GM12891 (cell line): ENCODE data around the gene STARD10.

Experiments
- DNase-seq: peaks from one replicate; pipeline ENCODE4 v3.0.0; 2011; ENCODE audit warnings: low spot score; ENCODE audit not compliant: insufficient read length
- FAIRE-seq: peaks from 2 replicates; lab custom pipeline; 2011; peaks lifted over from hg19 to GRCh38; lab: Jason Lieb, UNC
- PAX5 ChIP-seq: IDR thresholded peaks from 2 replicates; pipeline ENCODE4 v1.6.1; 2011; ENCODE audit warnings: low read length, moderate library complexity, mild to moderate bottlenecking; ENCODE audit not compliant: insufficient read depth, severe bottlenecking
- POLR2A ChIP-seq: IDR thresholded peaks from 2 replicates; pipeline ENCODE4 v1.6.1; 2011; ENCODE audit warnings: low read depth, low read length, control low read depth
- POLR2AphosphoS5 ChIP-seq: IDR thresholded peaks from 2 replicates; pipeline ENCODE4 v1.6.1; 2011; ENCODE audit warnings: low read depth, low read length, control low read depth
- POU2F2 ChIP-seq: IDR thresholded peaks from 2 replicates; pipeline ENCODE4 v1.6.1; 2011; ENCODE audit warnings: low read depth, mild to moderate bottlenecking, control low read depth, low read length, moderate library complexity
- SPI1 ChIP-seq: IDR thresholded peaks from 2 replicates; pipeline ENCODE4 v1.6.1; 2011; ENCODE audit warnings: low read depth, low read length, control low read depth
- TAF1 ChIP-seq: IDR thresholded peaks from 2 replicates; pipeline ENCODE4 v1.6.1; 2011; ENCODE audit warnings: low read depth, low read length, control low read depth

STARD10 gene

DNA sequence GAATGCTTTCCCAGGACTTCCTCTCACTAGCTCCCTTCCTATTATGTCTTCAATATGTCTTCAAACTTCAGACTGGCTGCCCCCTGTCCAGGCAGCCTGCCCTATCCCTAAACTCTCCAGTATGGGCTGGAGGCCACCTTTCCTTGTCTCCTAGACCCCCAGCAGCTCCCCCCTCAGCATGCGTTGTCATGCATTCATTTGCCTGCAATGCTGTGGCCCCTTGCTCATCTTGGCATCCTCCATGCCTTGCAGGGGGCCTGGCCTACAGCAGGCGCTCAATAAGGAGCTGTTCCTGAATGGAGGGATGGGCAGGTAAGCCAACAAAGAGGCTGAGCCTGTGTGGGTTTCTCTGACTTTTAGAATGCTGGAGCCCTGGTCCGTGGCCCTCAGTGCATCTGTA lies 25.3 kb downstream of the STARD10 start:
- FAIRE-seq (no peak), DNase-seq (no peak)
- TF ChIP-seq SPI1 (no peak), POU2F2 (no peak), POLR2AphosphoS5 (no peak), TAF1 (no peak), POLR2A (no peak), PAX5 (no peak)

DNA sequence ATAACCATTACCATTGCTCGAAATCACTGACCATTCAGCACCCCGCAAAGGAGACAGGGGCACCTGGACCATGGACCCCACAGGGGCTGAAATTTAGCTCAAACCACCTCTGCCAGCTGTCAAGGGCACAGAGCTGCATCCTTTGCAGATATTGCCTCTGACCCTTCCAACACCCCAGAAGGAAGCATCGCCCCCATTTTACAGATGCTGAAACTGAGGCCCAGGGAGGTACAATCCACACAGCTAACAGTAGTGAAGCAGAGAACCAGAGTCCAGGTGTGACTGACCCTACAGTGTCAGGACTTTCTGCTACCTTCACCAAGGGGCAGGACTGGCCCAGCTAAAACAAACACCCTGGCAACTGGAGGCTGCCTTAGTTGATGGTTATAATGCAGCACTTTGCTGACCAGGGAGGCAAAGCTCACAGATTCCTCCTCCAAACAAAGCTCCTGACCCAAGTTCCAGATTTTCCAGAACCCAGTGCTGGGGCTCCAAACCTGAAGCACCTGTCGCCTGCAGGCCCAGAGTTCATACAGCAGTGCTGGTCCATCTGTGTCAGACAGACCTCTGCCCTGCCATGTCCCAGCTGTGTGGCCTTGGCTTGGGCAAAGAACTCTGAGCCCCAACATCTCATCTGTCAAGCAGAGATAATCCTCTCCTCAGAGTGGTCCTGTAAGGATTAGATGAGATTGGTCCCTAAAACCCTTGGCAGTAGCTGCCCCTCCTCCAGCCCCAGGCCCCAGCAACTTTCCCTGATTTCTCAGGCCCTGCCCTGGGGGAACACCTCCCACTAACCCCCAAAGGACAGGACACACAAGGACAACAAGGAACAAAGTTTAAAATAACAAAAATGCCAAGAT lies 26.4 kb downstream of the STARD10 start:
- TF ChIP-seq POU2F2 (no peak), TAF1 (no peak), PAX5 (no peak), SPI1 (no peak), POLR2A (no peak), POLR2AphosphoS5 (no peak)
- DNase-seq (no peak), FAIRE-seq (no peak)

DNA sequence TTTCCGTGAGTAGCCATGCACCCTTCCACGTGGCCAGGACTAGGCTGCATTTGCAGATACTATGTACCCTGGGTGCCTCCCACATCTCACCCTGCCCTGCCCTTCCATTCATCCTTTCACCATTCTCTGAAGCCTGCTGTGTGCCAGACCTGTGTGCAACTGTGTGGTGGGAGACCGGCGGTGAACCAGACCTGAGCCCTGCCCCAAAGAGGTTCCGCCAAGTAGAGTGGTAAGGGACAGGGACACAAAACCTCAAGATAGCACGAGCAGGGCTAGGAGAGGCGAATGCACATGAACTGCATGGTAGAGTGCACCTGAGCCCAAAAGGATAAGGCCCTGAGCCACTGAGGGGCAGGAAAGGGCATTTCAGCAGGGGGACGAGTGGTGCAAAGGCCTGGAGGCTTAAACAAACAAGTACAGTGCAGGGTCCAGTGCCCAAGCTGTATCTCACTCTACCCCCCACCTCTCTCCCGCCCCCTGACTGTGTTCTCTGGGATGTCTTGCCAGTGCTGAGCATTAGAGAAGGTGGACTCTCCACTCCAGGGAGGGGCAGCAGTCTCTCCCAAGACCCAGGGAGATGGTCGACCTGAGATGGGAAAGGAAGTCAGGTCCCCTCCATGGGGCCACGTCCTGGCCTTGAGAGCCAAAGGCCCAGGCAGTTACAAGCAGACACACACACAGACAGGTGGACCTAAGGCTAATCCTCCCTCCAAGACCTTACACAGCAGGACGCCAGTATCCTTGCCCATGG lies 27.5 kb downstream of the STARD10 start:
- FAIRE-seq (no peak), DNase-seq (no peak)
- TF ChIP-seq TAF1 = no peak

DNA sequence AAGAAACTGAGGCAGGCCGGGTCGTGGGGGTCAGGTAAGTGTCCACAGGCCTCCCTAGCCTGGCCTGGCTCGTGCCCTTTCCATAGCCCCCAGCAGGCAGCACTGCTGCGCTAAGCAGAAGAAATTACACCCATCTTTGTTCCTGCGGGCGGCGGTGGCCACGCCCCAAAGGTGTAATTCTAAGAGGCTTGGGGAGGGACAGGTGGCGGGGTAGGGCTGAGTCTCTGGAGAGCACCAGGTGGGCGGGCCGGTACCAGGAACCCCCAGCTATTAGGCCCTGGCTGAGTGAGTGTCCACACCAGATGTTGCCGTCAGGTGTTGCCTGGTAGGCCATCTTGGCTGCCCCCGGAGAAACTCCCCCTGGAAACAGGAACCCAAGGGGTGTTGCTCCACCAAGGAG lies 29.3 kb downstream of the STARD10 start:
- TF ChIP-seq POLR2A (no peak), POLR2AphosphoS5 (no peak), PAX5 (no peak), SPI1 (no peak), TAF1 (no peak), POU2F2 (no peak)
- FAIRE-seq (no peak), DNase-seq (no peak)

DNA sequence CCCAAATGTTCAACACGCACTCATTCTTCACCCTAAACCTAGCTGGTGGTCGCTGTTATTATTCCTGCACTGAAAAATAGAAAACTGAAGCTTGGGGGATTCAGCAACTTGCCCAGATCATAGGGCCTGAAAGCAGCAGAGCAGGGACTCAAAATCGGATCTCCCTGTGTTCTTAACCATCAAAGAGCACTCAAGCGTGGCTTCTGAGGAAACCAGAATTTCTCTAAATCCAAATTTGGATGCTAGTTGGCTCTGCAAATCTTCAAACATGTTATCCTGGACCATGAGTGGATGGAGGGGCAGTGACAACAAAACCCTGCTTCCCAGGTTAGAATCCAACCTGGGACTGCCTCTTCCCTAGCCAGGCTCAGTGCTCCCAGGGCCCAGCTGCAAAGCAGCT lies 30.0 kb downstream of the STARD10 start:
- FAIRE-seq (no peak), DNase-seq (no peak)
- TF ChIP-seq POLR2A (no peak), PAX5 (peak; percentile 68), POU2F2 (no peak), POLR2AphosphoS5 (no peak), SPI1 (no peak), TAF1 (no peak)

DNA sequence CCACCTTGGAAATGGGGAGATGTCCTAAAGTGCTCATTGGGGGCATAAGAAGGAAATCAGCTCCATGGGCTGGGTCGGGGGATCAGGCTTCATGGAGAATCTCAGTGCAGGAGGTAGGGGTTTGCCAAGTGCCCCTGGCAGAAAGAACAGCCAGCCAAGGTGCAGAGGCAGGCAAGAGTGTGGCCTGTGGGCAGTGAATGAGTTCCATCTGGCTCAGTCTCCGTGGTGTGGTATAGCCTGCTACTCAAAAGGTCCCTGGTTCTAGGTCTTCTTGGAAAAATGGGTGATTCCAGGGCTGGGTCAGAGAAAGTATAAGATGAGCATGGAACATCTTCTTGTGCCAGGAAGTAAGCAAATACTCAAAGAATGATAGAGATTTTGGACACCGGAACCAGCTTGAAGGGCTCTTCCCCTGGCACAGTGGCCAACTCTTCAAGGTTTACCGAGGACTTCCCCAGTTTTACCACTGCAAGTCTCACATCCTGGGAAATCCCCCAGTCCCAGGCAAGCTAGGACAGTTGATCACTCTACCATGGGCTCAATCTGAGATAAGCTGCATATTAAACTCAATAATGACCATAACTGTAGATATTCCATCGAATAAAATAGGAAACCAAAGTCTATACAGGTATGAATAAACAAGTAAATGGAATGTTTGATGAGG lies 31.1 kb downstream of the STARD10 start:
- no peak for DNase-seq
- peak; percentile 83 for FAIRE-seq
- peak; percentile 50 for TF ChIP-seq SPI1
- no peak for TF ChIP-seq TAF1

DNA sequence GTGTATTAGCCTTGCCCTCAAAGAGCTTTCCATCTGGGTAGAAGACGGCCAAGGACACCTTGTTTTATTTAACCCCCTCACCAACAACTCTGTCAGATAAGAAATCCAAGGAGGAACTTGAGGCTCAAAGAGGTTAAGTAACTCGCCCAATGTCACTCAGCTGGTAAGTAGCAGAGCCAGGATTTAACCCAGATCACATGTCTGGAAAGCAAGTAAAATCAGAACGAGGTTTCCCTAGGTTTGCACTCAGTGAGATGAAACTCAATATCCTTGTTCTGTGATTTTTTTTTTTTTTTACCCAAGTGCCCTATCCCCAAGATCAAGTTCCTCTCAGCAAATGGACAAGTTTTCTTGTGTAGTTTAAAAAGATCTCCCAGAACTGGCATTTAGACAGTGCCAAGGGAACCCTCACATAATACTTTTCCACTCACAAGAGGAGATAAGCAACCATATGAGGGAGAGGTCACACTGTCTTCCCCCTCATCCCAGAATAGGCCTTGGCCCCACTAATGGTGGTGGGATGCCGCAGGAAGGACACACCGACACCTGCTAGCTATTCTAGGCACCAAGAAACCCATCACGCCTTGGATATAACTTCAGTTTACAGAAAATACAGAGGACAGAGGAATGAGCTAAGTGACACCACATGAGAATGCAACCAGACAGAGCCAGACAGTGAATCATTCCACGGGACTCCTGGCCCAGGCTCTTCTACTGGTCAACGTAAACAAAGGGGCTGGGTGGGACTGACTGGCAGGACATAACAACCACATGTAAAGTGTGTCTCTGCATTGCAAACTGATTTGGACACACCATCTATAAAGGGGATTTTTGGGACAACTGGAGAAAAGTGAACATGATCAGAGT lies 33.1 kb downstream of the STARD10 start:
- FAIRE-seq = no peak
- no peak for TF ChIP-seq TAF1
- TF ChIP-seq SPI1 = no peak
- no peak for TF ChIP-seq POLR2AphosphoS5
- TF ChIP-seq POLR2A = no peak
- no peak for TF ChIP-seq POU2F2
- no peak for TF ChIP-seq PAX5
- no peak for DNase-seq

DNA sequence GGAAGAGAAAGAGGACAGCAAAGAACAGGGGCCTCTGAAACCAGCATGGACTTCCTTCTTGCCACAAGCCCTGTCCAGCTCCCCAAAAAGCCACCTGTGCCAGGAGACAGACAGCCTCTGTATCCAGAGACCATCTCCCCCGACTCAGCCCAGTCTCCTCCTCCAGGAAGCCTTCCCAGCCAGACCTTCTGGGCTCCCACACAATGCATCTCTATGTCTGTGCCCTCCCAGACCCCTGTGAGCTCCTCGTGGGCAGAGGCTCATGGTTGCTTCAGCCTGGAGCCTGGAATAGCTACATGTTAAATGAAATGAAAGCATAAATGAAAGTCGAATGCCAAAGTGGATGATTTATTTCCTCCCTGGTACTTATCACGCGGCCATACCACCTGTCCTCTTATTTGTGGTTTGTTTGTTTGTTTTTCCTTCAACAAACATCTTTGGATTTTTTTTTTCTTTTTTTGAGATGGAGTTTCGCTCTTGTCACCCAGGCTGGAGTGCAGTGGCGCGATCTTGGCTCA lies 34.3 kb downstream of the STARD10 start:
- TF ChIP-seq PAX5 = no peak
- no peak for TF ChIP-seq POLR2A
- TF ChIP-seq POLR2AphosphoS5 = no peak
- no peak for TF ChIP-seq POU2F2
- no peak for TF ChIP-seq SPI1
- no peak for TF ChIP-seq TAF1
- DNase-seq = no peak
- no peak for FAIRE-seq

DNA sequence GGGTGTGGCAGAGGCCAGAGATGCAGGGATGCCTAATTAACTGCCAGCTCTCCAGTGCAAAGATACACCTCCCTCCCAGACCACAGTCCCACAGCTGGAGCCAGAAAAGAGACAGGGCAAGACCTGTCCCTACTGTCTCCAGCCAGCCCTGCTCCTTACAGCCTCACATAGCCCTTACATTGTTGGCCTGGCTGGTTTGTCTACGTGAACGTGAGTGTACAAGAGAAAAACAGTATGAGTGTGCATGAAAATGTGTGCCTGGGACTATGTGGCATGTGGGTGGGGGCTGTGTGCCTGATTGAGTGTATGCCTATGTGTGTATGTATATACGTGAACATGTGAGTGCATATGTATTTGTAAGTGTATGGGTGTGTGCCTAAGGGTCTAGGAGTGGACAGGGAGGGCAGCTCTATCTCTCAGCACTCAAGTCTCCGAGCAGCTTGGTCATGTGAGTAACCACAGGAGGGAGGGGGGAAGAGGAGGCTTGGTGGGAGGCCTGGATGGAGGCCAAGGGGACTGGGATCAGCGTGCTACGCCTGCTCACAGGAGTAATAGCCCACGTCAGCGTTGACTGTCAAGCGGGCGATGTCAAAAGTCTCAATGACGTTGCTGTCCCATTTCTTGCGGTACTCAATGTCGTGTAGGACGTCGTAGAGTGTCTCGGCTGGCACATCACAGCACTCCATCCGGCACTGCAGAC lies 35.0 kb downstream of the STARD10 start:
- FAIRE-seq (peak; percentile 62), DNase-seq (no peak)
- TF ChIP-seq TAF1 (no peak), PAX5 (no peak), SPI1 (no peak), POU2F2 (no peak), POLR2A (no peak)
